HepG2 (cell line): Measurements from ENCODE around the gene COPS3. TPM values are rescaled to one million over a fixed set of nuclear protein-coding genes. Genes with fewer than 3 reads are reported as not detected.

Experiments
- ATAC-seq: fragments of 200-7000 bp; cut with Tn5 transposase; 3 replicates; pipeline ENCODE4 v1.9.1; 2020; ENCODE audit warnings: mild to moderate bottlenecking, moderate library complexity
- BruUV-seq: library from RNA; stranded (reverse); fragments of 400-500 nt; replicated peaks from 2 replicates; lab custom pipeline; 2021; lab: Mats Ljungman, UMichigan
- CTCF ChIA-PET: fragments of 300-600 bp; formaldehyde crosslinking; extraction: SDS; loops from one replicate; lab custom pipeline; 2021; ENCODE audit warnings: low total read pairs, inconsistent platforms, low intra/inter-chr PET ratio; lab: Yijun Ruan, JAX
- POLR2A ChIA-PET: fragments of 350-600 bp; sonication (Branson Sonifier 250); formaldehyde crosslinking; loops from one replicate; lab custom pipeline; 2020; ENCODE audit warnings: antibody characterized with exemption, inconsistent platforms; lab: Yijun Ruan, JAX
- DNase-seq: peaks from one replicate; pipeline ENCODE4 v3.0.0-alpha.2; 2015; ENCODE audit warnings: low spot score
- FAIRE-seq: peaks from 3 replicates; lab custom pipeline; 2011; peaks lifted over from hg19 to GRCh38; lab: Jason Lieb, UNC
- H2AFZ ChIP-seq: one replicate; pipeline ENCODE4 v1.6.1; 2011; ENCODE audit warnings: low read length, inconsistent platforms
- H3K27ac ChIP-seq: fragments of 300-600 bp; 3 replicates; pipeline ENCODE4 v1.8.0; 2011; ENCODE audit warnings: mixed run types, mild to moderate bottlenecking, mixed read lengths, low read length, inconsistent platforms; ENCODE audit not compliant: insufficient read depth; ENCODE audit errors: extremely low read length
- H3K27me3 ChIP-seq, 2 experiments: fragments of 200-600 bp in 1 of 2; 2 replicates in 1 of 2; 3 replicates in 1 of 2; pipeline versions ENCODE4 v1.6.0 to v1.8.0; 2011; ENCODE audit warnings: low read length in 2 of 2, mild to moderate bottlenecking in 2 of 2, moderate library complexity in 2 of 2, inconsistent platforms in 1 of 2; ENCODE audit not compliant: insufficient read depth in 2 of 2, control insufficient read depth in 1 of 2
- H3K36me3 ChIP-seq, 2 experiments: fragments of 200-600 bp in 1 of 2; replicated peaks in 1 of 2; 2 replicates in 1 of 2; 3 replicates in 1 of 2; pipeline versions ENCODE4 v1.5.1 to v1.8.0; 2011; ENCODE audit warnings: low read length in 2 of 2, inconsistent platforms in 1 of 2; ENCODE audit not compliant: insufficient read depth in 2 of 2, control insufficient read depth in 1 of 2
- H3K4me1 ChIP-seq: 2 replicates; pipeline ENCODE4 v1.5.1; 2012; ENCODE audit warnings: low read length, inconsistent platforms; ENCODE audit not compliant: insufficient read depth
- H3K4me2 ChIP-seq: 2 replicates; pipeline ENCODE4 v1.6.0; 2011; ENCODE audit warnings: low read depth, low read length, inconsistent platforms
- H3K4me3 ChIP-seq, 3 experiments: fragments of 200-600 bp in 1 of 3; sonication (generic), shearing (Covaris generic) in 1 of 3; replicated peaks in 1 of 3; 2 replicates each; pipeline ENCODE4 v1.5.1; 2011 to 2016; ENCODE audit warnings: low read length in 3 of 3, inconsistent platforms in 2 of 3, low read depth in 2 of 3, mild to moderate bottlenecking in 2 of 3, control low read depth in 1 of 3, mixed read lengths in 1 of 3; ENCODE audit not compliant: insufficient read depth in 1 of 3
- H3K79me2 ChIP-seq: one replicate; pipeline ENCODE4 v1.6.1; 2011; ENCODE audit warnings: low read length, inconsistent platforms; ENCODE audit not compliant: insufficient read depth
- H3K9ac ChIP-seq: 2 replicates; pipeline ENCODE4 v1.6.0; 2011; ENCODE audit warnings: mild to moderate bottlenecking, low read depth, low read length, inconsistent platforms; ENCODE audit not compliant: insufficient read depth
- H3K9me3 ChIP-seq: 2 replicates; pipeline ENCODE4 v1.5.1; 2012; ENCODE audit warnings: mild to moderate bottlenecking, low read length
- H4K20me1 ChIP-seq: 2 replicates; pipeline ENCODE4 v1.6.0; 2011; ENCODE audit warnings: inconsistent platforms, mild to moderate bottlenecking, low read length, moderate library complexity; ENCODE audit not compliant: insufficient read depth
- MYC ChIP-seq: sonication (generic); formaldehyde crosslinking; IDR thresholded peaks from 2 replicates; pipeline ENCODE4 v1.9.0; 2021; ENCODE audit warnings: missing genetic modification reagents, borderline replicate concordance
- PCBP2 ChIP-seq: fragments of 200-400 bp; formaldehyde crosslinking; optimal IDR thresholded peaks from 2 replicates; pipeline ENCODE3; 2018; ENCODE audit warnings: low read length, low read depth; ENCODE audit not compliant: poor library complexity, severe bottlenecking
- SMC3 ChIP-seq: IDR thresholded peaks from 2 replicates; pipeline ENCODE4 v1.6.1; 2011; ENCODE audit warnings: low read length, improper control_type of control experiment
- TEAD3 ChIP-seq: optimal IDR thresholded peaks from 2 replicates; pipeline ENCODE3; 2016; ENCODE audit warnings: borderline replicate concordance
- TP53 ChIP-seq: sonication (generic); formaldehyde crosslinking; conservative IDR thresholded peaks from 2 replicates; pipeline ENCODE4 v1.4.0; 2020; ENCODE audit warnings: missing genetic modification reagents
- U2AF2 ChIP-seq: fragments of 200-400 bp; formaldehyde crosslinking; IDR thresholded peaks from 2 replicates; pipeline ENCODE4 v1.6.1; 2017; ENCODE audit warnings: low read depth, mild to moderate bottlenecking, low read length
- ZBTB38 ChIP-seq: sonication (generic); formaldehyde crosslinking; IDR thresholded peaks from 2 replicates; pipeline ENCODE4 v1.5.1; 2020; ENCODE audit warnings: mild to moderate bottlenecking, missing genetic modification reagents
- ZNF251 ChIP-seq: sonication (generic); formaldehyde crosslinking; IDR thresholded peaks from 2 replicates; pipeline ENCODE4 v1.9.0; 2021; ENCODE audit warnings: mild to moderate bottlenecking, missing genetic modification reagents
- WGBS: methylation state at CpG from one replicate; pipeline ENCODE4 v1.1.6; 2017; ENCODE audit warnings: low lambda C conversion rate; 5-methylcytosine and 5-hydroxymethylcytosine counted together
- in situ Hi-C: cut with HindIII; loops from 2 replicates; pipeline ENCODE4 v1.10.0; 2017; ENCODE audit warnings: low pct_unique_long_range_greater_than_20kb; ENCODE audit not compliant: extremely low pct_ligation_motif_present
- intact Hi-C: fragments of 100-400 bp; cut with micrococcal nuclease; formaldehyde crosslinking; loops from one replicate; pipeline ENCODE4 v1.10.0; 2022; ENCODE audit not compliant: unreplicated experiment
- polyA plus RNA-seq, 8 experiments: library from polyadenylated mRNA; depleted of rRNA in 3 of 8; stranded (reverse) in 7 of 8; unstranded in 1 of 8; fragments of >200 nt; fragmentation: Illumina TruSeq in 4 of 8; extraction: Trizol in 4 of 8; gene quantifications; 2 replicates each; pipeline versions ENCODE4 v1.2.1 to v1.2.3, GENCODE V29; 2011 to 2016; ENCODE audit warnings: low read depth in 4 of 8, missing spikeins in 1 of 8, mixed read lengths in 1 of 8; ENCODE audit not compliant: insufficient read depth in 1 of 8
- total RNA-seq, 5 experiments: library from RNA; depleted of rRNA; stranded (reverse); fragments of >200 nt; fragmentation: Illumina TruSeq; extraction: Trizol; gene quantifications; 2 replicates each; pipeline ENCODE4 v1.2.3, GENCODE V29; 2016; ENCODE audit warnings: low read depth in 1 of 5
- TF ChIP-seq, protein P1 (sequence below): sonication (generic); formaldehyde crosslinking; IDR thresholded peaks from 2 replicates; pipeline ENCODE4 v1.5.0; 2020; ENCODE audit warnings: mild to moderate bottlenecking, missing genetic modification reagents, borderline replicate concordance
- TF ChIP-seq, protein P2 (sequence below): sonication (generic); formaldehyde crosslinking; IDR thresholded peaks from 2 replicates; pipeline ENCODE4 v1.4.0; 2020; ENCODE audit warnings: missing genetic modification reagents

Gene COPS3
- total and polyA plus RNA-seq, 2 of the 13 experiments (the other 11 are each of a cell fraction or from before 2014, with no cell fraction given), result 46.3 to 103 TPM

- Histone ChIP-seq H3K4me1 (peaks cover 17% of the 10 kb centered on the region), H3K4me3 (no peak overlapping the region), H3K27ac (no peak overlapping the region), H3K36me3 (no peaks in the 10 kb centered on the region), H3K27me3 (no peaks in the 10 kb centered on the region; a peak in 1 of 5 replicates), H2AFZ (no peak overlapping the region), H3K9ac (no peak overlapping the region), H3K9me3 (no peaks in the 10 kb centered on the region), H3K79me2 (no peaks in the 10 kb centered on the region), H4K20me1 (no peaks in the 10 kb centered on the region), H3K4me2 (no peak overlapping the region)
- CTCF ChIA-PET, result no interaction called here
- in situ Hi-C loops, result no loop called here
- FAIRE-seq (no peak), DNase-seq (no peak), ATAC-seq (no peak)
- WGBS, result 13% methylated on average over 3 of the region's 3 CpGs
- intact Hi-C loops, result no loop called here
- POLR2A ChIA-PET, result no interaction called here
- BruUV-seq, result no TSS peak
- TF ChIP-seq PCBP2, result no peak
- TF ChIP-seq SMC3, result no peak
- no peak for TF ChIP-seq TP53 (CRISPR knock-in tag)
- TF ChIP-seq ZNF251, result no peak
- TF ChIP-seq, protein P1, sequence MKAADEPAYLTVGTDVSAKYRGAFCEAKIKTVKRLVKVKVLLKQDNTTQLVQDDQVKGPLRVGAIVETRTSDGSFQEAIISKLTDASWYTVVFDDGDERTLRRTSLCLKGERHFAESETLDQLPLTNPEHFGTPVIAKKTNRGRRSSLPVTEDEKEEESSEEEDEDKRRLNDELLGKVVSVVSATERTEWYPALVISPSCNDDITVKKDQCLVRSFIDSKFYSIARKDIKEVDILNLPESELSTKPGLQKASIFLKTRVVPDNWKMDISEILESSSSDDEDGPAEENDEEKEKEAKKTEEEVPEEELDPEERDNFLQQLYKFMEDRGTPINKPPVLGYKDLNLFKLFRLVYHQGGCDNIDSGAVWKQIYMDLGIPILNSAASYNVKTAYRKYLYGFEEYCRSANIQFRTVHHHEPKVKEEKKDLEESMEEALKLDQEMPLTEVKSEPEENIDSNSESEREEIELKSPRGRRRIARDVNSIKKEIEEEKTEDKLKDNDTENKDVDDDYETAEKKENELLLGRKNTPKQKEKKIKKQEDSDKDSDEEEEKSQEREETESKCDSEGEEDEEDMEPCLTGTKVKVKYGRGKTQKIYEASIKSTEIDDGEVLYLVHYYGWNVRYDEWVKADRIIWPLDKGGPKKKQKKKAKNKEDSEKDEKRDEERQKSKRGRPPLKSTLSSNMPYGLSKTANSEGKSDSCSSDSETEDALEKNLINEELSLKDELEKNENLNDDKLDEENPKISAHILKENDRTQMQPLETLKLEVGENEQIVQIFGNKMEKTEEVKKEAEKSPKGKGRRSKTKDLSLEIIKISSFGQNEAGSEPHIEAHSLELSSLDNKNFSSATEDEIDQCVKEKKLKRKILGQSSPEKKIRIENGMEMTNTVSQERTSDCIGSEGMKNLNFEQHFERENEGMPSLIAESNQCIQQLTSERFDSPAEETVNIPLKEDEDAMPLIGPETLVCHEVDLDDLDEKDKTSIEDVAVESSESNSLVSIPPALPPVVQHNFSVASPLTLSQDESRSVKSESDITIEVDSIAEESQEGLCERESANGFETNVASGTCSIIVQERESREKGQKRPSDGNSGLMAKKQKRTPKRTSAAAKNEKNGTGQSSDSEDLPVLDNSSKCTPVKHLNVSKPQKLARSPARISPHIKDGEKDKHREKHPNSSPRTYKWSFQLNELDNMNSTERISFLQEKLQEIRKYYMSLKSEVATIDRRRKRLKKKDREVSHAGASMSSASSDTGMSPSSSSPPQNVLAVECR (CRISPR knock-in tag), result no peak
- no peak for TF ChIP-seq U2AF2
- TF ChIP-seq TEAD3 (CRISPR knock-in tag), result no peak
- TF ChIP-seq, protein P2, sequence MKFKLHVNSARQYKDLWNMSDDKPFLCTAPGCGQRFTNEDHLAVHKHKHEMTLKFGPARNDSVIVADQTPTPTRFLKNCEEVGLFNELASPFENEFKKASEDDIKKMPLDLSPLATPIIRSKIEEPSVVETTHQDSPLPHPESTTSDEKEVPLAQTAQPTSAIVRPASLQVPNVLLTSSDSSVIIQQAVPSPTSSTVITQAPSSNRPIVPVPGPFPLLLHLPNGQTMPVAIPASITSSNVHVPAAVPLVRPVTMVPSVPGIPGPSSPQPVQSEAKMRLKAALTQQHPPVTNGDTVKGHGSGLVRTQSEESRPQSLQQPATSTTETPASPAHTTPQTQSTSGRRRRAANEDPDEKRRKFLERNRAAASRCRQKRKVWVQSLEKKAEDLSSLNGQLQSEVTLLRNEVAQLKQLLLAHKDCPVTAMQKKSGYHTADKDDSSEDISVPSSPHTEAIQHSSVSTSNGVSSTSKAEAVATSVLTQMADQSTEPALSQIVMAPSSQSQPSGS (CRISPR knock-in tag), result no peak
- no peak for TF ChIP-seq MYC (CRISPR knock-in tag)
- TF ChIP-seq ZBTB38 (CRISPR knock-in tag), result no peak
Observed at GRCh38 chr17:17298108-17298507, 17.1 kb upstream of the COPS3 start.
